Bronchial epithelial cell (primary cell): Measurements from ENCODE around the gene JPT1. TPM values are rescaled to one million over a fixed set of nuclear protein-coding genes. Genes with fewer than 3 reads are reported as not detected.

Experiments
- DNase-seq: peaks from one replicate; pipeline ENCODE4 v3.0.0-alpha.2; 2010; ENCODE audit warnings: low read depth
- FAIRE-seq: peaks from 2 replicates; lab custom pipeline; 2011; peaks lifted over from hg19 to GRCh38; lab: Jason Lieb, UNC
- H3K27me3 ChIP-seq: 2 replicates; pipeline ENCODE4 v1.5.1; 2011; ENCODE audit warnings: low read length; ENCODE audit not compliant: control insufficient read depth, insufficient read depth
- H3K36me3 ChIP-seq: 2 replicates; pipeline ENCODE4 v1.5.1; 2011; ENCODE audit warnings: low read length; ENCODE audit not compliant: control insufficient read depth, insufficient read depth
- H3K4me3 ChIP-seq: 2 replicates; pipeline ENCODE4 v1.5.1; 2011; ENCODE audit warnings: mild to moderate bottlenecking, low read depth, low read length, control low read depth
- CTCF ChIP-seq: IDR thresholded peaks from 2 replicates; pipeline ENCODE4 v1.5.1; 2011; ENCODE audit warnings: mild to moderate bottlenecking, moderate library complexity, low read length, control low read depth, inconsistent platforms; ENCODE audit not compliant: insufficient read depth, severe bottlenecking
- total RNA-seq: library from RNA; depleted of rRNA; stranded (reverse); fragments of >200 nt; gene quantifications from 2 replicates; pipeline ENCODE4 v1.2.1, GENCODE V29; 2014

The JPT1 gene
- total RNA-seq, 1 donor from 2014 or later = 188 TPM

GRCh38 chr17:75090871-75091854, 63.1 kb downstream of the JPT1 start:
- Histone ChIP-seq H3K36me3 (no peaks in the 10 kb centered on the region), H3K27me3 (no peaks in the 10 kb centered on the region), H3K4me3 (no peak overlapping the region)
- TF ChIP-seq CTCF = no peak
- no peak for FAIRE-seq
- no peak for DNase-seq

GRCh38 chr17:75088465-75089417, 65.6 kb downstream of the JPT1 start:
- no peaks in the 10 kb centered on the region for H3K27me3 ChIP-seq
- TF ChIP-seq CTCF = no peak
- peak overlapping the region; percentile 58 for H3K4me3 ChIP-seq
- H3K36me3 ChIP-seq = no peaks in the 10 kb centered on the region
- FAIRE-seq = no peak
- DNase-seq = peak; percentile 59

GRCh38 chr17:75087558-75088453, 66.5 kb downstream of the JPT1 start, which contains the start of gene SLC16A5:
Gene SLC16A5 (plus strand): TSS chr17:75087954. CDS start chr17:75093637, 5,683 bp downstream.
- peak; percentile 72 for DNase-seq
- no peak for TF ChIP-seq CTCF
- H3K4me3 ChIP-seq = peak within 1 kb of the TSS; percentile 58
- no peaks in the 10 kb centered on the region for H3K36me3 ChIP-seq
- no peaks in the 10 kb centered on the region for H3K27me3 ChIP-seq
- FAIRE-seq = no peak

- H3K4me3 ChIP-seq = peak overlapping the region; percentile 58
- FAIRE-seq = no peak
- H3K36me3 ChIP-seq = no peaks in the 10 kb centered on the region
- no peak for TF ChIP-seq CTCF
- H3K27me3 ChIP-seq = no peaks in the 10 kb centered on the region
- DNase-seq = no peak
Measured at GRCh38 chr17:75087182-75087557, 67.1 kb downstream of the JPT1 start.
